WTC11 (cell line): ENCODE data around the gene SMAD7. TPM values are rescaled to one million over a fixed set of nuclear protein-coding genes. Genes with fewer than 3 reads are reported as not detected.
A peak's percentile ranks its signal among the peaks of the same experiment; 100 is the strongest.

Experiments used
- ATAC-seq: fragments of 200-7000 bp; cut with Tn5 transposase; 2 replicates; pipeline ENCODE4 v1.10.0; 2021; ENCODE audit warnings: mild to moderate bottlenecking, moderate library complexity
- CTCF ChIA-PET: fragments of 300-600 bp; sonication (Branson Sonifier 250); formaldehyde crosslinking; loops from one replicate; lab custom pipeline; 2021; ENCODE audit warnings: antibody characterized with exemption; lab: Charles Lee
- POLR2A ChIA-PET: fragments of 350-600 bp; sonication (Branson Sonifier 250); formaldehyde crosslinking; loops from one replicate; lab custom pipeline; 2021; ENCODE audit warnings: antibody characterized with exemption; lab: Charles Lee
- DNase-seq: peaks from one replicate; pipeline ENCODE4 v3.0.0; 2021; ENCODE audit warnings: low spot score
- H3K27ac Mint-ChIP-seq: 2 replicates; pipeline ENCODE4 v1.8.0; 2021; ENCODE audit warnings: mixed read lengths
- H3K27me3 Mint-ChIP-seq: 2 replicates; pipeline ENCODE4 v1.8.0; 2021; ENCODE audit warnings: low read depth, mild to moderate bottlenecking, moderate library complexity, mixed read lengths
- H3K36me3 Mint-ChIP-seq: 2 replicates; pipeline ENCODE4 v1.8.0; 2021; ENCODE audit warnings: mixed read lengths
- H3K4me1 Mint-ChIP-seq: 2 replicates; pipeline ENCODE4 v1.8.0; 2022; ENCODE audit warnings: mixed read lengths
- H3K4me3 Mint-ChIP-seq: 2 replicates; pipeline ENCODE4 v1.8.0; 2021; ENCODE audit warnings: mild to moderate bottlenecking, moderate library complexity, mixed read lengths
- H3K9me3 Mint-ChIP-seq: 2 replicates; pipeline ENCODE4 v1.8.0; 2021; ENCODE audit warnings: mixed read lengths
- AFF4 ChIP-seq: sonication (generic); formaldehyde crosslinking; IDR thresholded peaks from 2 replicates; pipeline ENCODE4 v1.8.1; 2023; ENCODE audit warnings: mild to moderate bottlenecking, missing genetic modification reagents, borderline replicate concordance
- CDX4 ChIP-seq: fragments of 250-450 bp; sonication (Bioruptor Pico); IDR thresholded peaks from 2 replicates; pipeline ENCODE4 v1.9.0; 2021; ENCODE audit warnings: moderate library complexity, mild to moderate bottlenecking, inconsistent platforms, borderline replicate concordance
- ETV6 ChIP-seq: sonication (generic); formaldehyde crosslinking; IDR thresholded peaks from 2 replicates; pipeline ENCODE4 v1.8.1; 2022; ENCODE audit warnings: mild to moderate bottlenecking, missing genetic modification reagents
- IRF2 ChIP-seq: sonication (generic); formaldehyde crosslinking; IDR thresholded peaks from 2 replicates; pipeline ENCODE4 v1.8.0; 2022; ENCODE audit warnings: low read depth, missing genetic modification reagents, borderline replicate concordance
- JUN ChIP-seq: sonication (generic); formaldehyde crosslinking; IDR thresholded peaks from 2 replicates; pipeline ENCODE4 v1.8.0; 2023; ENCODE audit warnings: mild to moderate bottlenecking, missing genetic modification reagents
- PRDM15 ChIP-seq: sonication (generic); formaldehyde crosslinking; IDR thresholded peaks from 2 replicates; pipeline ENCODE4 v1.8.0; 2022; ENCODE audit warnings: missing genetic modification reagents
- RELA ChIP-seq: sonication (generic); formaldehyde crosslinking; IDR thresholded peaks from 2 replicates; pipeline ENCODE4 v1.8.1; 2022; ENCODE audit warnings: missing genetic modification reagents, mild to moderate bottlenecking, borderline replicate concordance
- SMAD3 ChIP-seq: sonication (generic); formaldehyde crosslinking; IDR thresholded peaks from 2 replicates; pipeline ENCODE4 v1.8.0; 2022; ENCODE audit warnings: missing genetic modification reagents, mild to moderate bottlenecking, borderline replicate concordance
- ZNF219 ChIP-seq: sonication (generic); formaldehyde crosslinking; IDR thresholded peaks from 2 replicates; pipeline ENCODE4 v1.8.0; 2023; ENCODE audit warnings: missing genetic modification reagents, mild to moderate bottlenecking, borderline replicate concordance
- ZNF281 ChIP-seq: sonication (generic); formaldehyde crosslinking; IDR thresholded peaks from 2 replicates; pipeline ENCODE4 v1.8.0; 2023; ENCODE audit warnings: mild to moderate bottlenecking, missing genetic modification reagents
- total RNA-seq: library from RNA; stranded (reverse); gene quantifications from 3 replicates; pipeline ENCODE4 v1.2.3, GENCODE V29; 2021
- TF ChIP-seq, protein P1 (sequence below): fragments of 250-450 bp; sonication (Bioruptor Pico); IDR thresholded peaks from 2 replicates; pipeline ENCODE4 v1.9.0; 2021; ENCODE audit warnings: mild to moderate bottlenecking
- TF ChIP-seq, protein P2 (sequence below): sonication (generic); formaldehyde crosslinking; IDR thresholded peaks from 2 replicates; pipeline ENCODE4 v1.8.1; 2022; ENCODE audit warnings: mild to moderate bottlenecking, missing genetic modification reagents, moderate library complexity, borderline replicate concordance

SMAD7 gene
- total RNA-seq, 1 experiment from 2014 or later = 44.7 TPM

DNA sequence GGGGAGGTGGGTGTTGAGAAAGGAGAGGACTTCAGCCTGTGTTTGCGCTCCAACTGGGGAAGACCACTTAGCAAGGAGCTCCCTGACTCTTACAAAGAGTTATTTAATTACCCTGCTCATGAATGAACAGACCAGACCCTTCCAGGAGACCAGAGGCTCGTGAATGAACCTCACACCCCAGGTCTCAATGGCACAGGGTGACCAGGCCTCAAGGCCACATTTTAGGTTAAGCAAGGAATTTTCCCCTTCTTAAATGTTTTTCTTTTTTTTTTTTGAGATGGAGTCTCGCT lies 25.3 kb downstream of the SMAD7 start (continued):
- no peak for TF ChIP-seq AFF4 (CRISPR knock-in tag)
- no peak for TF ChIP-seq PRDM15 (CRISPR knock-in tag)
- TF ChIP-seq, protein P1, sequence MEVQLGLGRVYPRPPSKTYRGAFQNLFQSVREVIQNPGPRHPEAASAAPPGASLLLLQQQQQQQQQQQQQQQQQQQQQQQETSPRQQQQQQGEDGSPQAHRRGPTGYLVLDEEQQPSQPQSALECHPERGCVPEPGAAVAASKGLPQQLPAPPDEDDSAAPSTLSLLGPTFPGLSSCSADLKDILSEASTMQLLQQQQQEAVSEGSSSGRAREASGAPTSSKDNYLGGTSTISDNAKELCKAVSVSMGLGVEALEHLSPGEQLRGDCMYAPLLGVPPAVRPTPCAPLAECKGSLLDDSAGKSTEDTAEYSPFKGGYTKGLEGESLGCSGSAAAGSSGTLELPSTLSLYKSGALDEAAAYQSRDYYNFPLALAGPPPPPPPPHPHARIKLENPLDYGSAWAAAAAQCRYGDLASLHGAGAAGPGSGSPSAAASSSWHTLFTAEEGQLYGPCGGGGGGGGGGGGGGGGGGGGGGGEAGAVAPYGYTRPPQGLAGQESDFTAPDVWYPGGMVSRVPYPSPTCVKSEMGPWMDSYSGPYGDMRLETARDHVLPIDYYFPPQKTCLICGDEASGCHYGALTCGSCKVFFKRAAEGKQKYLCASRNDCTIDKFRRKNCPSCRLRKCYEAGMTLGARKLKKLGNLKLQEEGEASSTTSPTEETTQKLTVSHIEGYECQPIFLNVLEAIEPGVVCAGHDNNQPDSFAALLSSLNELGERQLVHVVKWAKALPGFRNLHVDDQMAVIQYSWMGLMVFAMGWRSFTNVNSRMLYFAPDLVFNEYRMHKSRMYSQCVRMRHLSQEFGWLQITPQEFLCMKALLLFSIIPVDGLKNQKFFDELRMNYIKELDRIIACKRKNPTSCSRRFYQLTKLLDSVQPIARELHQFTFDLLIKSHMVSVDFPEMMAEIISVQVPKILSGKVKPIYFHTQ (CRISPR knock-in tag) = no peak
- TF ChIP-seq IRF2 (CRISPR knock-in tag) = no peak
- TF ChIP-seq ETV6 = no peak
- no peak for TF ChIP-seq JUN (CRISPR knock-in tag)
- no peak for TF ChIP-seq CDX4 (CRISPR knock-in tag)
- TF ChIP-seq, protein P2, sequence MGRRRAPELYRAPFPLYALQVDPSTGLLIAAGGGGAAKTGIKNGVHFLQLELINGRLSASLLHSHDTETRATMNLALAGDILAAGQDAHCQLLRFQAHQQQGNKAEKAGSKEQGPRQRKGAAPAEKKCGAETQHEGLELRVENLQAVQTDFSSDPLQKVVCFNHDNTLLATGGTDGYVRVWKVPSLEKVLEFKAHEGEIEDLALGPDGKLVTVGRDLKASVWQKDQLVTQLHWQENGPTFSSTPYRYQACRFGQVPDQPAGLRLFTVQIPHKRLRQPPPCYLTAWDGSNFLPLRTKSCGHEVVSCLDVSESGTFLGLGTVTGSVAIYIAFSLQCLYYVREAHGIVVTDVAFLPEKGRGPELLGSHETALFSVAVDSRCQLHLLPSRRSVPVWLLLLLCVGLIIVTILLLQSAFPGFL (CRISPR knock-in tag) = no peak
- TF ChIP-seq ZNF219 (CRISPR knock-in tag) = no peak
- TF ChIP-seq RELA (CRISPR knock-in tag) = no peak

DNA sequence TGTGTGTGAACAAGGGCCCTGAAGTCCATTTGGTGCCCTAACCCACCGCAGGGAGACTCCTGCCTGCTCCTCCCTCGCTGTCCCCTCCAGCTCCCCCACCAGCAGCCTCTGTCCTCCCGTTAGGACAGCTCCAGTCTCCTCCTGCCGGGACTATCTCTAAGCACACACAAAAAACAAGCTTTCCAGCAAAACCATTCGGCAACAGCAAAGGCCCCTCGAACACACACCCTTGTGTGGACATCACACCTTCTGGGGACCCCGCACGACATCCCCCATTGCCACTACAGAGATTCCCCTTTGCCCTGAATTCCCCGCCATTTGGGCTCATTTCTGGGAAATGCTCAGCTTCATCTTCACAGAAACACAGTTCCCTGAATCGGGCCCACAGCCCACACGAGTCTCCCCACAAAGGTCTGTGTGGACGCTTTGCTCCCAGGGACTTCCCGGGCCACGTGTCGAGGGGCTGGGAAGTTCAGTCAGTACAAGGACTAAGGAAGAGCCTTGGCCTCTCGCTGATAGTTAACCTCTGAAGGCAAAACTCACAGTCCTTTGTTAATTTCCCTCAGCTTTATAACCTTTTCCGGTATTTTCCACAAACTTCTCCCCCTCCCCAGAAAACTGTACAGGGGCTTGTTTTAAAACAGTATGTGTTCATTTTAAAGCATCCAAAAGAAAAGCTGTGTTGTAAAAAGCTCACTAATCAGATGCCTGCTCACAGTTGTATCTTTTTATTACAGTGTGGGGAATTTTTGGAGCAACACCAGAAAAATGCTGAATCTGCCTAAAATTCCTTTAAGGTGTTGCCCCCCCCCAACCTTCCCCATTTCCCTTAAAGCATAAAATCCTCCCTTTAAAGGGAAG lies 25.9 kb downstream of the SMAD7 start:
- no peak overlapping the region for H3K4me3 Mint-ChIP-seq
- H3K4me1 Mint-ChIP-seq = peaks cover 88% of the 10 kb centered on the region
- TF ChIP-seq ZNF281 (CRISPR knock-in tag) = no peak
- TF ChIP-seq SMAD3 (CRISPR knock-in tag) = no peak
- TF ChIP-seq, all 79 proteins: peak for 0
- ATAC-seq (no peak), DNase-seq (no peak)
- Mint-ChIP-seq H3K27me3 (no peaks in the 10 kb centered on the region), H3K27ac (peak overlapping the region; percentile 93), H3K36me3 (peaks cover 18% of the 10 kb centered on the region), H3K9me3 (no peaks in the 10 kb centered on the region)
- CTCF ChIA-PET = interaction anchor here (0.9 kb wide), 1 partner anchor 13 kb away, joined by 4 read pairs; no protein-coding TSS in a partner anchor
- POLR2A ChIA-PET = interaction anchor here (0.8 to 0.9 kb wide), 2 partner anchors 13 to 28 kb away, joined by 3 to 4 read pairs; no protein-coding TSS in a partner anchor
